PC-3 (cell line): Measurements from ENCODE around the gene PLEKHM2.

ENCODE experiments used
- CTCF ChIP-seq: fragments of 300-600 bp; sonication (generic); conservative IDR thresholded peaks from 2 replicates; pipeline ENCODE4 v1.5.1; 2017; ENCODE audit warnings: antibody characterized with exemption, low read depth, mild to moderate bottlenecking, low read length
- EZH2phosphoT487 ChIP-seq: fragments of 300-600 bp; sonication (generic); IDR thresholded peaks from 2 replicates; pipeline ENCODE4 v1.6.1; 2018; ENCODE audit warnings: mild to moderate bottlenecking, antibody characterized with exemption, low read length, borderline replicate concordance

GRCh38 chr1:15727424-15727823 is 43.3 kb downstream of the PLEKHM2 start:
- no peak for TF ChIP-seq CTCF
- no peak for TF ChIP-seq EZH2phosphoT487
